GM20431 (cell line): Measurements from ENCODE around the gene ANKRD34A.

Experiments
- in situ Hi-C: fragments of 300-500 bp; cut with MseI, MboI; formaldehyde crosslinking; loops from one replicate; pipeline ENCODE4 v1.15.0; 2020; ENCODE audit warnings: low sequenced_read_pairs; ENCODE audit not compliant: unreplicated experiment

ANKRD34A gene

DNA sequence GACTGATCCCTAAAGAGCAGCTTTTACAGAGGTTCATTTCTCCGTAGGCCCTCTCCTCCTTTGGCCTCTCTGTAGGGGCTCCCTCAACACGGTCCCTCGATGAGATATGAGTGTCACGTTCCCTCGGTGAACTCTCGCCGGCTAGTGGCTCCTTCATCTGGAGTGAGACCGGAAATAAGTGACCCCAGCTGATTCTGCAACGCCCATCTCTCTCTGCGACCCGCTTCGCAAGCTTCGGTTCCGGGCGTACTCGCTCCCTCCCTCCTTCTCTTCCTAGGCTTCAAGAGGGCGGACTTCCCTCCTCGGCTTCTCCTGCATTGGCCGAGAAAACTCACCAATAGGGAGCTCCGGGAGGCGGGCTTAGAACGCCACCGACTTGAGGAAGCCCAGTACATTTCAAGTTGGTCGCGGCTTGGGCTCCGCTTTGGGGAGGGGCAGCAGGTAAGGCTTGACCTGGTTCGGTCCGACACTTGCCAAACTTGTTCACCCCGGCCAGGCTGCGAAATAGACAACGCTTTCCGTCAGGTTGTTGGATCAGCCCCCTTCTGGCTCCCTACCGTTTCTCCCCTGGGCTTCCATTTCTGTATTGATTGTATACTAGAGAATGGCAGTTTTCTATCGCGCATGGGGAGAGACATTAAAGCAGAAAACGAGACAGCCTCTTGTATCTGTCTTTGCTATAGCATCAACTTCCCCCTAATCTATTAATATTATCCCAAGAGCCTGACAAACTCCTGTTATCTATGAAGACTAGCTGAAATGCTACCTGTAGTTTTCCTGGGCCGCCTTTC lies at the start of gene ANKRD34A, which contains the start of gene POLR3GL:
Gene ANKRD34A (minus strand): TSS at position 248 of the 791 bp plus-strand sequence. CDS start 2,816 bp downstream, outside the sequence.
Gene POLR3GL (plus strand): TSS at position 363 of the 791 bp plus-strand sequence. CDS start 10,176 bp downstream, outside the sequence.
- in situ Hi-C loops = no loop called here

DNA sequence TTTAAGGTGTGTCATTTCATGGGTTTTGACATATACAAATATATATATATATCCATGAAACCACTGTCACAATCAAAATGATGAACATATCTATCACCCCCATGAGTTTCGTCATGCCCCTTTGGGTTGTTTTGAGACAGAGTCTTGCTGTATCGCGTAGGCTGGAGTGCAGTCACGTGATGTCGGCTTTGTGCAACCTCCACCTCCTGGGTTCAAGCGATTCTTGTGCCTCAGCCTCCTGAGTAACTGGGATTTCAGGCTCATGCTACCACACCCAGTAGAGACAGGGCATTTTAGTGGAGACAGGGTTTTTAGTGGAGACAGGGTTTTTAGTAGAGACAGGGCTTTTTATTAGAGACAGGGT lies 49.2 kb upstream of the ANKRD34A start:
- in situ Hi-C loops = loop anchor here (10.0 kb wide), 2 partner anchors 119 to 159 kb away; partner anchors contain the start of gene PIAS3

DNA sequence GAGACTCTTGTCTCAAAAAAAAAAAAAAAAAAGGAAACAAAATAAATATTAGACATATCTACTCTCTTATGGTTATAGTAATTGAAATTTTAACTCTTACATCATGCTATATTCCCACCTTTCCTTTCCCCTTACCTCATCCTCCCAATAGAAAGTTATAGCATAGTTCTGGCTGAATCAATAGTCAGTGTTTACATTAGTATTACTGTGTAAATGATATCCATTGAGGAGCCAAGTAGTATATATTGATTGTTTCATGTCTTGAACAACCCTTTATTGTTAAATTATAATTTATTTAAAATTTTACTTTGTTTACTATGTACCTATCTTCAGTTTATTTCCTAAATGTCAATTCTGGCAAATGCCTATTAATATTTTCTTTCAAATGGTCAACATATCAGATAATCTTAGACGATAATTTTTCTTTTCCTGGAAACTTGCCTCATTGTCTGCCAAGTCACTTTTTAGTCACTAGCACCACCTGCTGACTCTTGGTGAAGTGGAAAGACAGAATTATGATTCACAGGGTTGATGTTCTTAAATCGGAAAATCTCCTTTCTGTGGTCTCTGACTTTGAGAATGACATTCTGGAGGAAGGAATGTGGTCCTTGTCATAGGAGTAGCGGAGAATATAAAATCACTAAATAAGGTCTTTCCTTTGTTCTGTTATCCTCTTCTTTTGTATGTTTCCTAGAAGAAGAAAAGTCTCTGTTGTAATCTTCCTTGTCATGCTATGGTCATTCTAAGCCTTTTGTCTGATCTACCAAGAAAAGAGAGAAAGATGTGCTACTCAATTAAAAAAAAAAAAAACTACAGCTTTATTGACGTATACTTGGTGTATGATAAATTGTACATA lies 48.6 kb upstream of the ANKRD34A start:
- in situ Hi-C loops = loop anchor here (10.0 kb wide), 2 partner anchors 118 to 158 kb away; partner anchors contain the start of gene PIAS3

DNA sequence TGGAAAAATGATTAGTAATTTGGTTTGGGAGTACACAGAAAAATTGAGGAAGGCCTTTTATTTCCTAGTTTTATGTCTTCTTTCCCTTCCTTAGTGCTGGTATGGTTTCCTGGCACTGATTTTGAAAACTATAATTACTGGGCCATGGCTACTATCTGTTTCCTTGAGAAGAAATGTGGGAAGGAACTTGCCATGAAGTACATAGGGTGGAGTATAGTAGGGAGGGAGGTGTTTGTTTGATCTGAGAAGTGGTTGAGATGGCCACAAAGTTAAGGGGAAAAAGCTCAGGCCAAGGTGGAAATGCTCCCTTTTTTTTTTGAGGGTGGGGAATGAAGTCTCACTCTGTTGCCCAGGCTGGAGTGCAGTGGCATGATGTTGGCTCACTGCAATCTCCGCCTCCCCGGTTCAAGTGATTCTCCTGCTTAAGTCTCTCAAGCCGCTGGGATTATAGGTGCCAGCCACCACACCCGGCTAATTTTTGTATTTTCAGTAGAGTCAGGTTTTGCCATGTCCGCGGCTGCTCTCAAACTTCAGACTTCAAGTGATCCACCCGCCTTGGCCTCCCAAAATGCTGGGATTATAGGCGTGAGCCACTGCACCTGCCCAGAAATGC lies 45.9 kb upstream of the ANKRD34A start:
- in situ Hi-C loops = loop anchor here (10.0 kb wide), 2 partner anchors 115 to 155 kb away; partner anchors contain the start of gene PIAS3

DNA sequence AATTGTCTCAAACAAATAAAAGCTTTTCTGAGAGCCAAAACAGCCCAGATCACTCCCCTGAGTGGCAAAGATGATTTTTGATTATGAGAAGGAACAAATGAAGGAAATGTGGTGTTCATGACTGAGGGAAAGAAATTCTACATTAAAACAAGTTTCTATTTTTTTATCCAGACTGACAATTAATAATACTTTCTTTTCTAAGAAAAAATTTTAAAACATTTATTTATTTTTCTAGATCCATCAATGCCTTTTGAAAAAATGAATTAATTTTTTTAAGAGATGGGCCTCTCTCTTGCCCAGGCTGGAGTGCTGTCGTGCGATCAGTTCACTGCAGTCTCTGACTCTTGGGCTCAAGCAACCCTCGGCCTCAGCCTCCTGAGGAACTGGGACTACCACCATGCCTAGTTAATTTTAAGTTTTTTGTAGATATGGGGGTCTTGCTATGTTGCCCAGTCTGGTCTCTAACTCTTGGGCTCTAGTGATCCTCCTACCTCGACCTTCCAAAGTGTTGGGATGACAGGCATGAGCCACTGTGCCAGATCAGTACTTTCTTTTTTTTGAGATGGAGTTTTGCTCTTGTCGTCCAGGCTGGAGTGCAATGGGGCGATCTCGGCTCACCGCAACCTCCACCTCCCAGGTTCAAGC lies 43.2 kb upstream of the ANKRD34A start:
- in situ Hi-C loops = no loop called here

DNA sequence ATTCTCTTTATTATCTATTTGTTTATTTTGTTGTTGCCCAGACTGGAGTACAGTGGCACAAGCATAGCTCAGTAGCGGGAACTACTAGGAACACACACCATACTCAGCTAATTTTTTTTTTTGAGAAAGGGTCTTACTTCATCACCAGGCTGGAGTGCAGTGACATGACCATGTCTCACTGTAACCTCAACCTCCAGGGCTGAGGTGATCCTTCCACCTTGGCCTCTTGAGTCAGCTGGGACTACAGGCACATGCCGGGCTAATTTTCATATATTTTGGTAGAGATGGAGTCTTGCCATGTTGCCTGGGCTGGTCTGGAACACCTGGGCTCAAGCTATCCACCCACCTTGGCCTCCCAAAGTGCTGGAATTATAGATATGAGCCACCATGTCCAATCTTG lies 37.3 kb upstream of the ANKRD34A start:
- in situ Hi-C loops = no loop called here

DNA sequence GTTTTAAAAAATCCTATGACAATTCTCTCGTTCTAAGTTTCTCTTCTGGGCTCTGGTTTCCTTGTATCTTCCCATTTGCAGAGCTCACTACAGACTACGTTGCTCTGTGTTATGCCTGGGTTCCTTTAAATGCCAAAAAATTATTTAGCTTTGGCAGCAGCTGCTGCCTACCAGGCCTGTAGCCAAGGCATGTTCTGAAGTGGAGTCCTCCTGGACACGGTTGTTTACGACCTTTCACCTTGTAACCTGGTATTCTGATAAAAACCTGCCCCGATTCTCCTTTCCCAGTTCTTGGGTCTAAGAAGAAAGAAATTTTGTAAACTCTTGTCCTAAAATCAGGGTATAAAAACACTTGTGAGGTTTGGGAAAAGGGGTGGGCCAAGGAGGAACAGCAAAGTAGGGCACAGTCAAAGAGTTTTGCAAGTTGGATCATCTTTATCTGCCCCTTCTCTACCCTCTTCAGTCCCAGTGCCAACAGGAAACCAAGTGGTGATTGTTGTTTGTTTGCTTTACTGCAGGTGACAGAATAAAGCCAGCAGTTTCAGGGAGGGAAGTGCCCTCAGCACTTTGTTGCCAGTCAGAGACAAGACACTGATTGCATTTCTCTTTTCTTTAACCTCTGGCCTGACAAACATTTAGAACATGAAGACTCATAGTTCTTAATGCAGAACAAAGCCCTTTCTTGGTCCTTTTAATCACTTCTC lies 35.1 kb upstream of the ANKRD34A start:
- in situ Hi-C loops = no loop called here

DNA sequence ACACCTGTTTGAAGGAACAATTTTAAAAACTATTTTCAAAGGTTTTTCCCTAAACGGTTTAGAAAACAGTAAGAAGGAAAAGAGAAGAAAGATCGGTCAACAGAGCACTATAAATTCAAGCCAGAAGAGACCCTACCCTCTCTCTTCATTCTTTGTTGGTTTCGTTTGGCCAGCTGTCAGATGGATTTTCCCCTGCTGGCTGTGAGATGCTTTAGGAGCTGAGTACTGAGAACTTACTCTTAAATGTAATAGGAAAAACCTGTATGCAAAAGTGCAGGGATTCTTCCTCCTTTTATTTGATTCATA lies 33.3 kb upstream of the ANKRD34A start:
- in situ Hi-C loops = no loop called here

DNA sequence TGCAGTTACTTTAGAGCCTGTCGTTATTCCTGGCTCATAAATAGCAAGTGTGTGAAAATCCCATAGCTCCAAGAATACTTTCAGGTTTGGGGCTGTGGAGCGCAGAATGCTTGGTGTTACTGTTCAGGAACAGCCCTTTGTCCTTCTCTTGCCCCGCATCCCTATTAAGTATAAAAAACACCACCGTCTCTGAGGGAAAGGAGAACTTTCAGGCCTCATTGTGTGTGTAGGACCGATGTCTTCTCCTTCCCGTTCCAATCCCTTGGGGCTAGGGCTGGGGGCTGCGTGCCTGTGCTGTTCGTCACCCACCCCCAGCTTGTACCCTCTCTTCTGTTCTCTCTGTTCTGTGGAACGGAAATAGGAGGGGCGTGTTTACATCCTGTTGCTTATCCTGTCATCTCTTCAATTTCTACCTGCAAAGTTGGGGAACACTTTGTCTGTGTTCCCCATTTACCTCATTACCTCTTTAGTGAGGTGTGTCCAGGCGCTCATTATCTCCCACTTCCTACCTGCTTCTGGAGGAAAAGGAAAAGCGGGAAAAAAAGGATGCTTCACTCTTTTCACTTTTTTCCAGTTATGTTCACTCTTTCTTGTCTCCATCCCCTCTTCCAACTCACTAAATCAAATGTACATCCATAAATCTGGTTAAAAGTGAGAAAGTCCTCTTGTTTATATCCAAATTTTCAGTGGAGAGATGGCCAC lies 32.8 kb upstream of the ANKRD34A start:
- in situ Hi-C loops = no loop called here

DNA sequence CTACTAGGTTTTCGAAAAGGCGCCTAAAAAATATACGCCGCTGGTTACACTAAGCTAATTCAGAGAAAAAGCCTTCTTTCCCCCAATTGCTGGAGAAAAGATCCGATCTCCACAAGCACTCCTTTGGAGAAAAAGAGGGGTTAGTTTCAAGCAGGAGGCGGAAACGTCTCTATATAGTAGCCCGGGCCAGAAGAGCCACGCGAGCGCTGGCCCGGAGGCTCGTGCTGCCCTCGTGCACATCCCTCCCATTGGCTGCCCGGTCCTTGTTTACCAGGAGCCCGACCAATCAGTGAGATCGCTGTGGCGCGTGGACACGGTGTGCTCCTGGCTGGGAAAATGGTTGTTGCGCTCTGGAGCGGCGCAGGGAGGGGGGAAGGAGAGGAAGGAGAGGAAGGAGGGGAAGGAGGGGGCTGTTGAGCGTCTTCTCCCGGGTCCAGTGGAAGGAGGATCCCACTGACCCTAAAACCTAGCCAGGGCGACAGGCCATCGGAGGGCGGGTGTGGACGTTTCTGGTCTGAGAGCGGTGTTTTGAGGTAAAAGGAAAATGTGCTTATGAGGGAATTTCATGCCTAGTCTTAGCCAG lies 32.1 kb upstream of the ANKRD34A start, which contains the start of gene TXNIP:
Gene TXNIP (minus strand): TSS at position 147 of the 583 bp plus-strand sequence. CDS start 313 bp downstream, outside the sequence.
- in situ Hi-C loops = no loop called here

DNA sequence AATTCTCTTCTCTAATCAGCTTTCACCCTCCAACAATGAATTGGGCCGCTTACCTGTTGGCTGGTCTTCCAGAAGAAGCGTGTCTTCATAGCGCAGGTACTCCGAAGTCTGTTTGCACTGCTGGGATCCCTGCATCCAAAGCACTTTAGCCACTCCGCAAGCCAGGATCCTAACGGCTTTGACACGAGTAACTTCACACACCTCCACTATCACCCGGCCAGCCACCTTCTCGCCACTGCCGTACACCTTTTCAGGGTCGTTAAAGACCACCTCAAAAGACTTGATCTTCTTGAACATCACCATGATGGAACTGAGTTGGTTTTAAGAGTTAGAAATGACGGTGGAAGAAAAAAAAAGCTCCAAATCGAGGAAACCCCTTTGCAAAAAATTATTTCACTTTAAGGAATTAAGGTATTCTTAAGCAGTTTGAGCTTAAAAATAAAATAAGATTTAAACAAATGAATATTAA lies 31.6 kb upstream of the ANKRD34A start:
- in situ Hi-C loops = no loop called here

DNA sequence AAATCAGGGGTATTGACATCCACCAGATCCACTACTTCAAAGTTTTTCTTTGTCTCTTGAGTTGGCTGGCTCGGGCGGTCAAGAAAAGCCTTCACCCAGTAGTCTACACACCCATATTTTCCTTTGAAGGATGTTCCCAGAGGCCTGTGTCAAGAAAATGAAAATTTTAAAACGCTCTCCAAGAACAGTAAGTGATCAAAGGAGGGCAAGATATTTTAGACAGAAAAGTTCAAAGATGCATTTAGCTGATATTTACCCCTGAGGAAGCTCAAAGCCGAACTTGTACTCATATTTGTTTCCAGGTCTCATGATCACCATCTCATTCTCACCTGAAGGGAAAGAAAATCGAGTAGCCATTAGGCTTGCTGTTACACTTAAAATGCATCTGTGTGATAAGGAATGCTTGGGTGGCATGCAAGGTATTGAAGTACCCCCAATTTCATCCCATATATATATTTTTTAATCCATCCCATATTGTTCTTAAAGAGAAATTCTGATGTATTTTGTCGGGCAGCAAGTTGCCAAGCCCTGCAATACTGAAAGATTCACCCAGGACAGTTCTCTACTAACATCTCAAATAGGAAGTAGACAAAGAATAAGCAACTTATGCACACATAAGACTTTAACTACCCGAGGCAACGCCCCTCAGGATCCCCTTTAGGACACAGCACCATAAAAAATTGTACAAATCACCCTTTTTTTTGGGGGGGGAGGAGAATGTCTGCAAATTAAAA lies 30.9 kb upstream of the ANKRD34A start:
- in situ Hi-C loops = no loop called here

DNA sequence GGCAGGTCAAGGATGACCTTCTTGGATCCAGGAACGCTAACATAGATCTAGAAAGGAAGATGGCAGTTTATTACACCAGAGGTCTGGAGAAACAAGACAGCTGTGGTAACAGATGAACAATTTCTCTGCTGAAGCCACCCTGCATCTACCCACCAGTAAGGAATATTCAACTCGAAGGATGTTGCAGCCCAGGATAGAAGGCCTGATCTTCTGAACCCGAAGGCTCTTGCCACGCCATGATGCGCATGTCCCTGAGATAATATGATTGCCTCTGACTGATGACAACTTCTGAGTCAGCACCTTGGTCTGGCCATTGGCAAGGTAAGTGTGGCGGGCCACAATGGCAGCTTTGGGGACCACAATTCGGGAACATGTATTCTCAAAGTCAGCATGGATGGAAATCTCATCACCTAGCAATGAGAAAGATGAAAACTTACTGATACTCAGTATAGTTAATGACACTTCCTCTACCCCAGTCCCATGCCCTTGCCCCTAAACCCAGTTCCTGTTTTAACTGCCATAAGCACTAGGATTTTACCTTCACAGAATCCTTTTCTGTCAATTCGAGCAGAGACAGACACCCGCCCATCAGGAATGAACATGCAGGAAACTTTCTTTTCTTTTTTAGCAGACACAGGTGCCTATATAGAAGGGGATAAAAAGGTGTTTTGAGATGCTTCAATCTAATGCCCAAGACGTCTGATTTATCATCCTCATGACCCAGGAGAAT lies 30.2 kb upstream of the ANKRD34A start:
- in situ Hi-C loops = no loop called here

DNA sequence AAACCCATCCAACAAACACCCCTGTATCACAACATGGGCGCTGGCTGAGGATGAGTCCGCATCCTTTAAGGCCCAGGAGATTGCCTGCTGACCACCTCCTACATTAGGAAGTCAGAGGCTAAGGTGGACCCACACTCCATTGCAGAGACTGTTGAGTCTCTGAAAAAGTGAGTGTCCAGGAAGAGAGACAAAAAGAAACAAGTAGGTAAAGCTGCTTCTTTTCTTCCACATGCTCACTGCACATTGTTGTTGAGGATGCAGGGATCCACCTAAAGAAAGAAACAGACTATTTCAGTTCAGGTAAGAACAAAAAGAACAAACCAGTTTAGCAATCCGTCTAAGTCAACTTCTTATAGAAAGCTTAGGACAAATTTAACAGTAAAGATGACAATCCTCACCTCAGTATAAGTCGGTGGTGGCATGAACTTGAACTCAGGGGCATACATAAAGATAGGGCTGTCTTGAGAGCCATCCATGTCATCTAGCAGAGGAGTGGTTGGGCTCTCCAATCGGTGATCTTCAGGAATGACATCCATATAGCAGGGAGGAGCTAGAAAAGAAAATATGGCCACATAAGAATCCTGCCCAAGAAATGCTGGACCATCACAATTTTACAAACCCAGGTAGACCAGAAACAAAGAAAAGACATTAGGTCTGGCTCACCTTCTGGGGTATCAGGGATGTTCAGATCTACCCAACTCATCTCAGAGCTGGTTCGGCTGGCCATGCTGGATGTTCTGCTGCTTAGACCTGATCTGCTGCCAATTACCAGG lies 29.4 kb upstream of the ANKRD34A start:
- in situ Hi-C loops = no loop called here

DNA sequence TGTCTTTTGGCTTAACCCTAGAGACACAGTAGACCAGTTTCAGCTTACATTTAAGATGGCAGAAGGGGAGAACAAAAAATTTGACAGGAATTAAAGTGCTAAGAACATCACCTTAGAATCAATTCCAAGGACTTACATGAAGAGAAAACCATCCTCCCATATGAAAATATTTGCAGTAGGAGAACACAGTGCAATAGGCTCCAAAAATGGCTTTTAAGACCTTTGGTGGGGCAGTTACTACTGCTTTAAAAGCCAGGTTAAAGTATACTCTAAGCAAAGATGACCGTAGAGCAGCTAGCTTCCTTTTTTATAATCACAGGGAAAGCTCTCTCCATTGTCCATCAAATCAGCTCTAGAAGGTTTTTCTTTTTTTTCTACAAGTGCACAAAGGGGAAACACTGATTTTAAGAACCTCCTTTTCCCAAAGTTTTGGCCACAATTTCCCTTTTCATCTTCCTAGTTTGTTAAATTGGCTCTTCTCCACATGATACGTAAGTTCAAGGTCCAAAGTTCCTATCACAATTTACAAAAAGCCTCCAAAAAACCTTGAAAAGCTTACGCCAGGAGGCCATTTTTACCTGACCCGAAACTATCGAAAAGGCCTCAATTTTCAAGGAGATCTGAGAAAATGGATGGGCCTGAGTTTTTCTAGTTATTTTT lies 28.7 kb upstream of the ANKRD34A start:
- in situ Hi-C loops = no loop called here

DNA sequence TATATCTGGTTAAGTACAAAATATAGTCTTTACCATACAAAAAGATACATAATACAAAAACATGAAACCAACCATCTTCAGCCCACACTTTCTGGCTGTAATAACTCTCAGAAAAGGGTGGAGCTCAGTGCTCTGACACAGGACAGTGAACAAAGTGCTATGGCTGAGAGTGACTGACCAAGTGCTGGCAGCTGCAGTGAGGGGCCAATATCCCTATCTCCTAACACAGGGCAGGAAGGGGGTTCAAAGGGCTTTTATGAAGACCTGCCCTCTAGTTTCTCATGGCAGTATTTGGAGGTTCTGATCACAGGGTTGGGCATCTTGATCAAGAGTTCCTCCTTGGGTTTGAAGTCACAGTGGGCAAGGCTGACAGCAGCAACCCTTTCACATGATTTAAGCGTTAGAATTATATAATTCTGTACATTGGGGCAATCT lies 28.1 kb upstream of the ANKRD34A start:
- in situ Hi-C loops = no loop called here
